Natural killer cell (primary cell): ENCODE data around the gene KANSL1. TPM values are rescaled to one million over a fixed set of nuclear protein-coding genes. Genes with fewer than 3 reads are reported as not detected.
A peak's percentile ranks its signal among the peaks of the same experiment; 100 is the strongest.

Experiments
- ATAC-seq, 3 donors: fragments of 150-1000 bp in 2 of 3; fragments of 200-7000 bp in 1 of 3; cut with Tn5 transposase; 1 replicate in 1 of 3; 2 replicates in 2 of 3; pipeline ENCODE4 v1.10.0; 2021; ENCODE audit warnings: mild to moderate bottlenecking in 2 of 3, moderate library complexity in 2 of 3
- DNase-seq, 2 donors: peaks; one replicate each; pipeline versions ENCODE4 v3.0.0 to v3.0.0-alpha.2; 2013 to 2021; ENCODE audit warnings: mixed read lengths in 1 of 2
- H3K27ac ChIP-seq: one replicate; pipeline ENCODE4 v1.5.1; 2013; ENCODE audit warnings: mild to moderate bottlenecking, low read length
- H3K27me3 ChIP-seq: one replicate; pipeline ENCODE4 v1.6.1; 2013; ENCODE audit warnings: low read length; ENCODE audit not compliant: control insufficient read depth, insufficient read depth
- H3K36me3 ChIP-seq: one replicate; pipeline ENCODE4 v1.6.1; 2013; ENCODE audit warnings: low read length; ENCODE audit not compliant: control insufficient read depth, insufficient read depth
- H3K4me1 ChIP-seq: one replicate; pipeline ENCODE4 v1.6.1; 2013; ENCODE audit warnings: low read length; ENCODE audit not compliant: control insufficient read depth, insufficient read depth
- H3K4me3 ChIP-seq: one replicate; pipeline ENCODE4 v1.5.1; 2013; ENCODE audit warnings: low read length
- H3K9me3 ChIP-seq: one replicate; pipeline ENCODE4 v1.6.1; 2013; ENCODE audit warnings: low read length; ENCODE audit not compliant: control insufficient read depth, insufficient read depth
- H3K27ac Mint-ChIP-seq, 2 donors: one replicate each; pipeline ENCODE4 v1.8.0; 2022; ENCODE audit warnings: mild to moderate bottlenecking in 2 of 2, mixed read lengths in 2 of 2, moderate library complexity in 1 of 2
- H3K27me3 Mint-ChIP-seq, 2 donors: one replicate each; pipeline ENCODE4 v1.8.0; 2022; ENCODE audit warnings: low read depth in 2 of 2, mixed read lengths in 2 of 2
- H3K36me3 Mint-ChIP-seq: one replicate; pipeline ENCODE4 v1.8.0; 2022; ENCODE audit warnings: mixed read lengths
- H3K4me1 Mint-ChIP-seq, 2 donors: one replicate each; pipeline ENCODE4 v1.8.0; 2022; ENCODE audit warnings: mixed read lengths in 2 of 2
- H3K4me3 Mint-ChIP-seq: one replicate; pipeline ENCODE4 v1.8.0; 2022; ENCODE audit warnings: mild to moderate bottlenecking, moderate library complexity, mixed read lengths
- H3K9me3 Mint-ChIP-seq, 2 donors: one replicate each; pipeline ENCODE4 v1.8.0; 2022; ENCODE audit warnings: mixed read lengths in 2 of 2
- CTCF ChIP-seq: fragments of 200-600 bp; IDR thresholded peaks from one replicate; pipeline ENCODE4 v1.8.0; 2022; ENCODE audit warnings: antibody characterized with exemption
- WGBS: methylation state at CpG from one replicate; pipeline ENCODE4 v1.1.7; 2013; ENCODE audit warnings: missing lambda C conversion rate; ENCODE audit not compliant: insufficient coverage; 5-methylcytosine and 5-hydroxymethylcytosine counted together
- intact Hi-C: fragments of 100-400 bp; cut with micrococcal nuclease; formaldehyde crosslinking; loops from one replicate; pipeline ENCODE4 v1.14.2; 2022
- total RNA-seq, 4 donors: library from RNA; stranded (reverse); fragments of 120-200 nt in 1 of 4; gene quantifications; one replicate each; pipeline versions ENCODE4 v1.2.3 to v1.2.4, GENCODE V29; 2013 to 2022

KANSL1 gene
- total RNA-seq, 3 donors from 2014 or later (not counting 1 experiment from before 2014, with no cell fraction given) = 202 to 240 (median 220) TPM

GRCh38 chr17:46042925-46043324 is 150.3 kb downstream of the KANSL1 start:
- no peak overlapping the region for H3K27ac ChIP-seq
- no peaks in the 10 kb centered on the region for H3K4me1 ChIP-seq
- Mint-ChIP-seq H3K9me3 (no peaks in the 10 kb centered on the region), H3K4me1 (peaks cover 21 to 26% of the 10 kb centered on the region in 2 donors), H3K27ac (peak overlapping the region in 1 of 2 donors; percentile 76), H3K36me3 (peaks cover 17% of the 10 kb centered on the region), H3K4me3 (no peak overlapping the region), H3K27me3 (no peaks in the 10 kb centered on the region)
- TF ChIP-seq CTCF = no peak
- H3K36me3 ChIP-seq = peaks cover 70% of the 10 kb centered on the region
- intact Hi-C loops = no loop called here
- H3K9me3 ChIP-seq = no peaks in the 10 kb centered on the region
- H3K4me3 ChIP-seq = no peak overlapping the region
- ATAC-seq = no peak
- no peaks in the 10 kb centered on the region for H3K27me3 ChIP-seq
- WGBS = 100% methylated on average over 1 of the region's 3 CpGs
- no peak for DNase-seq

GRCh38 chr17:46042246-46042645 is 151.0 kb downstream of the KANSL1 start:
- Mint-ChIP-seq H3K36me3 (peaks cover 22% of the 10 kb centered on the region), H3K27ac (peak overlapping the region in 1 of 2 donors; percentile 4), H3K9me3 (no peaks in the 10 kb centered on the region), H3K27me3 (no peaks in the 10 kb centered on the region), H3K4me1 (peaks cover 22 to 28% of the 10 kb centered on the region in 2 donors), H3K4me3 (no peak overlapping the region)
- ATAC-seq (no peak), DNase-seq (no peak)
- no peaks in the 10 kb centered on the region for H3K9me3 ChIP-seq
- 100% methylated on average over 2 of the region's 2 CpGs for WGBS
- H3K36me3 ChIP-seq = peaks cover 70% of the 10 kb centered on the region
- no peaks in the 10 kb centered on the region for H3K27me3 ChIP-seq
- no peak overlapping the region for H3K4me3 ChIP-seq
- no peaks in the 10 kb centered on the region for H3K4me1 ChIP-seq
- TF ChIP-seq CTCF = no peak
- no peak overlapping the region for H3K27ac ChIP-seq
- intact Hi-C loops = no loop called here

- Mint-ChIP-seq H3K9me3 (no peaks in the 10 kb centered on the region), H3K27ac (no peak overlapping the region), H3K36me3 (peaks cover 27% of the 10 kb centered on the region), H3K27me3 (no peaks in the 10 kb centered on the region), H3K4me3 (no peak overlapping the region), H3K4me1 (peaks cover 25 to 31% of the 10 kb centered on the region in 2 donors)
- 97% methylated on average over 4 of the region's 5 CpGs for WGBS
- H3K36me3 ChIP-seq = peaks cover 76% of the 10 kb centered on the region
- ATAC-seq (no peak), DNase-seq (no peak)
- H3K27ac ChIP-seq = no peak overlapping the region
- H3K9me3 ChIP-seq = no peaks in the 10 kb centered on the region
- no peak for TF ChIP-seq CTCF
- no peaks in the 10 kb centered on the region for H3K4me1 ChIP-seq
- H3K4me3 ChIP-seq = no peak overlapping the region
- intact Hi-C loops = no loop called here
- H3K27me3 ChIP-seq = no peaks in the 10 kb centered on the region
These were observed 153.5 kb downstream of the KANSL1 start for GRCh38 chr17:46039592-46040186.

- H3K27me3 ChIP-seq = no peaks in the 10 kb centered on the region
- WGBS = 94% methylated on average over 12 of the region's 12 CpGs
- Mint-ChIP-seq H3K4me1 (peaks cover 18 to 27% of the 10 kb centered on the region in 2 donors), H3K4me3 (no peak overlapping the region), H3K27me3 (no peaks in the 10 kb centered on the region), H3K27ac (no peak overlapping the region), H3K9me3 (no peaks in the 10 kb centered on the region), H3K36me3 (peaks cover 27% of the 10 kb centered on the region)
- no peak for TF ChIP-seq CTCF
- peaks cover 81% of the 10 kb centered on the region for H3K36me3 ChIP-seq
- H3K9me3 ChIP-seq = no peaks in the 10 kb centered on the region
- intact Hi-C loops = no loop called here
- DNase-seq (no peak), ATAC-seq (no peak)
- H3K4me1 ChIP-seq = no peaks in the 10 kb centered on the region
- no peak overlapping the region for H3K4me3 ChIP-seq
- H3K27ac ChIP-seq = no peak overlapping the region
These were observed 154.3 kb downstream of the KANSL1 start for GRCh38 chr17:46038937-46039336.
